GM18868 (cell line): ENCODE results near the gene MARCO.
"Not testable (repeated sequence)": the region's sequence is repeated elsewhere in the genome, so short reads cannot be mapped to it uniquely, and the experiment has no call there.

Experiments used
- ATAC-seq: cut with Tn5 transposase; IDR thresholded peaks from one replicate; pipeline ENCODE4 v1.9.1; 2021; ENCODE audit warnings: mild to moderate bottlenecking, moderate library complexity; ENCODE audit not compliant: unreplicated experiment

MARCO gene

DNA sequence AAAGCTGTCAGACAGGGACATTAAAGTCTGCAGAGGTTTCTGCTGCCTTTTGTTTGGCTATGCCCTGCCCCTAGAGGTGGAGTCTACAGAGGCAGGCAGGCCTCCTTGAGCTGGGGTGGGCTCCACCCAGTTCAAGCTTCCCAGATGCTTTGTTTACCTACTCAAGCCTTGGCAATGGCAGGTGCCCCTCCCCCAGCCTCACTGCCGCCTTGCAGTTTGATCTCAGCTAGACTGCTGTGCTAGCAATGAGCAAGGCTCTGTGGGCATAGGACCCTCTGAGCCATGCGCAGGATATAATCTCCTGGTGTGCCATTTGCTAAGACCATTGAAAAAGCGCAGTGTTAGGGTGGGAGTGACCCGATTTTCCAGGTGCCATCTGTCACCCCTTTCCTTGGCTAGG, 61.9 kb downstream of the MARCO start:
- ATAC-seq: not testable (repeated sequence)

DNA sequence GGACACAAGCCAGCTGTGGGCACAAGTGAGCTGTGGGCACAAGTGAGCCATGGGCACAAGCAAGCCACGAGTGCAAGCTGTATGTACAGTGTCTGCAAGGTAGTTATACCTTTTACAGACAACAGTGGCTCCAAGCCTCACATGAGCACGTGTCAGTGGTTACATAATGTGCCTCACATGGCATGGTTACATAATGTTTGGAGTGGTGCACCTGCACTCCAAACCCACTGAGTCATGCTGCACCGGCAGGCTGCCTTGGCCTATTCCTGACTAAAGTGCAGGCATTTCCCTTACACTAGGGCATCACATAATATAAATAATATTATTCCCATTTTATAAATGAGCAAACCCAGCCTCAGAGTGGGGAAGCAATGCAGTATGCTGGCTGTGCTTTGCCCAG, 62.6 kb downstream of the MARCO start:
- ATAC-seq: no peak

DNA sequence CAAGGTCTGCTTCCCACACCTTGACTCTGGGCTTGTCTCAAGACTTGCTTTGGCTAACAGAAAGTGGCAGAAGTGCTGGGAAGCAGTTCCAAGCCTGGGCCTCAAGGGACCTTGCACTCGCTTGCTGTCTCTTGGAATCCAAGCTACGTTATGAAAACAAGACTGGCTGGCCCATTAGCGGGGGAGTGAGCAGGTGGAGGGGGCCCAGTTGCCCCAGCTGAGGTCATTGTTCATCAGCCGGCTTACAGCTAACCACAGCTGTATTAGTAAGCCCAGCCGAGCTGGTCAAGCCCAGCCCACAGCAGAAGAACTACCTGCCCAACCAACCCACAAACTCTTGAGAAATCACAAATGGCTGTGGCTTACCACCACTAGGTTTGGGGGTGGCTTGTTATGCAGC, 63.1 kb downstream of the MARCO start:
- ATAC-seq: peak; percentile 56

DNA sequence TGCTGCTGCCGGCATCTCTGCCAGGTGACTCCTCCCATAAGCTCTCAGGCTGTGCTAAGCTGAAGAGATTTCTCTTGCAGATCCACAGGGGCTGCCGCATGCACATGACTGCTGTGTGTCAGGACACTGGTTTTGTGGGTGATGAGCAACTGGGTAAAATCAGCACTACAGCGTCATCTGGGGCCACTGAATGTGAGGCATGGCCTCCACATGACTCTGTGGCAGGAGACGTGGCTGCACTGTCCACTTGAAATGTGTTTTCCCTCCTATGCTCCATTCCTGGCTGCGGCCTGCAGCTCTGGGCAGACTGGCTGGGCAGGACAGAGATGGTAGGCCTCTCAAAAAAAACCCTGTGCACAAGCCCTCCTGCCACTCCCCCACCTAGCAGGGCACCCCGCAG, 63.6 kb downstream of the MARCO start:
- no peak for ATAC-seq

DNA sequence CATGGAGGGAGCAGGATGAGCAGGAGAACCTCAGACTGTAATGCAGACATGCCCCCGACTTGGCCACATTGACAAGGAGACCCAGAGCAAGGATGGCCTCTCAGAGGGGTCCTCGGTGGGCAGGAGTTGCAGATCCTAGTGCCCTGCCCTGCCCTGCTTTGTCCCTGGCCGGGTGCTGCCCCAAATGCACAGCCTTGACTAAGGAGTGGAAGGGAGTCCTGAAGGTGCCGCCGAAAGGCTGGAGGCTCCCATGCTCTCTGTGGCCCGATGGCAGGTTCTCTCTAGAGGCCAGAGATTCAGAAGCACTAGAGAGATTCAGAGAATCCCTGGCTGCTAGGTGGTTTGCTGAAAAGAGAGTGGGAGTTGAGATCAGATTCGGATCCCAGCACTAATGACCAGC, 64.4 kb downstream of the MARCO start:
- ATAC-seq: no peak

DNA sequence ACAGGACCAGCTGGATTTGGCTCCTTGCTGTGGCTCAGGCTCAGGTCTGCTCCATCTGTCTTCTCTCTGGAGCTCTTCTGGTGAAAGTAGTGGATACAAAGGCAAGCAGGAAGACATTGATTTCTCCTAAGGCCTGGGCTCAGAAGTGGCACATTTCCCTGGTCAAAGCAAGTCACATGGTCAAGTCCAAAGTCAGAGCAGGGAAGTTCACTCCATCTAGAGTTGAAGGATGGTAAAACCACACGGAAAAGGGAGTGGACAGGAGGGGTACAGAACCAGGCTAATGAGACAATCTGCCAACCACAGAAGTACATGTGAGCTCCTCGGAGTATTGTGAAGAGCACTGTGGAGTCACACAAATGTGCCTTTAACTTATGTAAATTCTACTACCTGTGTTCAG, 66.1 kb downstream of the MARCO start:
- no peak for ATAC-seq

DNA sequence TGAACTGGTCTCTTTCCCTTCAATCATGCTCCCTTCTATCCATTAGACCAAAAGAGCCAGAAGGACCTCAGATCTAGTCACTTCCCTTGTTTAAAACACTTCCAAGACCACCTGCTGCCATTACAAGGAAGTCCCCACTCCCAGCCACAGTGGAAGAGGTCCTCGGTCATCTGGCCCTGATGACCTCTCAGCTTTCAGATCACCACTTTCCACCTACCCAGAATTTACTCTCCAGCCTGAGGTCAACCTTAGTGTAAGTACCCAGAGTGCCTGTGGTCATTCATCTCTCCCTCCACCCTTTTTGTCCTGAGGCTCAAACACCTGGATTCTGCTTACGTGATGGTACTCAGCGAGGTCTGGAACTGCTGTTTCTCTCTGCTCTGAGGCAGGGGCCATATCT, 67.1 kb downstream of the MARCO start:
- no peak for ATAC-seq

DNA sequence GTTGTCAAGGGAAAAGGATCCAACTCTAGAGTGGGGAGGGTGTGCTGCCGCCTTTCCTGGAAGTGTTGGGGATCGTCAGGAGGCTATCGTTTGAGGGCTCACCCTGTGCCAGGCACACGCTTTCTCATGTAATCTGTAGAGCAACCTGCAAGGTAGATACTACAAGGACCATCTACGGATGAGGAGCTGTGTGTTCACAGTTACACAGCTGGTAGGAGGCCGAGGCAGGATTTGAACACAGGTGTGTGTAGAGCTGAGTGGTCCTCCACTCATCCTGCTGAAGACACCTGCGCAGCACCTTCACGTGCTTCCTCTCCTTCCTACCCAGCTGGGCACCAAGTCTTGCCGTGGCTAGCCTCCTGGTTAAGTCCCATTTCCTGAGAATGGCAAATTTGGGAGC, 68.3 kb downstream of the MARCO start:
- no peak for ATAC-seq

DNA sequence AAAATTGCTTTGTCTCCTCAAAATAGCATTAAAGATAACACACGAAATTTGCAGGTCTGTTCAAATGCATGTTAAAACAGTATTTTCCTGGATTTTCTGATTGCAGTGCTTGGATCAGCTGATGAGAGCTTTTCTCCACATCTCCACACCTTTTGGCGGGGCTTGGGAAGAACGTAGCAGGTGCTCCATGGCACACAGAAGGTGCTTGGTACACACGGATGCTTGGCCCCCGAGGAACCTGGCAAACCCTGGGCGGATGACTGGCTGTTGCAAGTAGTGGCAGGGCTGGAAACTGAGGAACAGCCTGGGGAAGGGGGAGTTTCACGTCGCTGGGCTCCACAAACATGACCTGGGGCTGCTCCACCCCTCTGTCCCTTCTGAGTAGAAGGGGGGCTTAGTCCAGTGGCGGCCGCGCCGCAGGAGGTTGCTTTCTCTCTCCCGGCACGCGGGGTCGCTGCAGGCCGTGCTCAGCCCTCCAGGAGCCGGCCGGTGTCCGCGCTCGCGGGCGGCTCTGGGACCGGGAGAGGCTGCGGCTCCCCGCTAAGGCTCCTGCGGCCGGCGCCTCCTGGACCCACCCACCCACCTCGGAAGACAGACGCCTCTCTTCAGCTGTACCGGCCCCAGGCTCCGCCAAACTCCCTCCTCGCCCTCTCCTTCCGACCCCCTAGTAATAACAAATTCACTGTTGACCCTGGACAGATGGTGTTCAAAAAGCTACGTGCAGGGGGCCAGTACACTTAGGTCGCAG, 69.3 kb downstream of the MARCO start:
- ATAC-seq: peak; percentile 76

DNA sequence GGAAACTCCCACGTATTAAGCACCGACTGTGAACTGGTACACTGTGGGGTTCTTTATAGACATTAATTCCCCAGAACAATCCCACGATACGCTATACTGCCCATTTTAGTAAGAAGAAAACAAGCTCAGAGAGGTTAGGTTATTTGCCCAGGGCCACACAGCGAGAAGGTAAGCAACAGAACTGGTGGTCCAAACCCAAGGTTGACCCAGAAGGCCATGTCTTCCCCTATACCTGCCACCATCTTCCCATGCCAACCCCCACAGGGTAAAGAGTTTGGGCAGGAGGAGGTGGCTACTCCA, 69.9 kb downstream of the MARCO start:
- ATAC-seq: no peak

DNA sequence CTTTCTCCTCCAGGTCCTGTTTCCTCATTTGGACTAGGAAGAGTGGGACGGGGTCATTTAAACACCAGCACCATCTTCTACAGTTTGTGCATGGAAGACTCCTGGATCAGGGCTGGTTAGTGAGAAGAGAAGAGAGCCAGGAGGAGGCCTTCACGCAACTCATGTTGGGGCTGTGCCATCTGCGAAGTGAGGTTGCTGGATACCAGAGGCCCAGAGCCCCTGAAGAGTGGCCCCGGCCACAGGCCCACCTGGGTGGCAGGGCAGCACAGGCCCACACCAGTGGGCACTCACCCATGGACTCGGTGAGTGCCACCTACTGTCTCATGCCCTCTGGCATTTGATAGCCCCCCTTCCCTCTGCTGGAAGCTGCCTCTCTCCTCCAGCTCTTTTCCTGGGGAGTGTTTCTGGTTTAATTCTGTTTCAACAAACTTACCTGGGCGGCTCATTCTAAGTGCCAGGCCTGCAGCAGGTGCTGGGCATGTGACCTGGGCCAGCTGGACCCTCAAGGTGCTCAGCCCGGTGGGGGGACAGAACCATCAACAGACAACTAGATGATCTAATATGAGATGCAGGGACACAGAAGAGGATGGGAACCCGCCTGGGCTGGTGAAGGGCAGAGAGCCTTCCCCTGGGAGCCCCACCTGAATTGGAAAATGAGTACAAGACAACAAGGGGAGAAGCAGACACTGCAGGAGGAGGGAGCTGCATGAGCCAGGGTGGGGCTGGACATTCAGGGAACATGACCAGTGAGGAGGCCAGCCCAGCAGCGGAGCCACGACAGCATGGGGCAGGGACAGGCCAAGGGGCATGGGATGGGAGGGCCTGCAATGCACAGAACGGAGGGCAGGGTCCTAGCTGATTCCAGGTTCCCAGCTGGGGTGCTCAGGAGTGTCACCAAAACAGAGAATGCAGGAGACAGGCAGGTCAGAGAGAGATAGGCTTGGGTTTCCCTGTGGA, 70.6 kb downstream of the MARCO start:
- ATAC-seq: no peak

DNA sequence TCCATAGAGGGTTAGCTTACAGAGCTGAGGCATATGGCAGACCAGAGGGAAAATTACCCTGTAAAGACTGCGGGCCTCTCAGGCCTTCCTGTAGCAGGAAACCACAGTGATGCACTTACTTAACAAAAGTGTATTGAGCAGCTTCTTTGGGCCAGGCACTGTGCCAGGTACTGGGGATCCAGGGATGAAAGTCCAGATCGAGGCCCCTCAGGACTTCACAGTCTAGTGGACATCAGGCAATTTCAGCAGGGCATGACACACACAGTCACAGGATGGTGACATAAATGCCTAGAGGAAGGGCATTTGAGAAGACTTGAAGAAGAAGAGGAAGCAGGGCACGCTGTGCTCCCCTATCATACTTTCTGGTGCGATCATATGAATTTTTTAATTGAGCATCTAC, 71.7 kb downstream of the MARCO start:
- ATAC-seq: no peak

DNA sequence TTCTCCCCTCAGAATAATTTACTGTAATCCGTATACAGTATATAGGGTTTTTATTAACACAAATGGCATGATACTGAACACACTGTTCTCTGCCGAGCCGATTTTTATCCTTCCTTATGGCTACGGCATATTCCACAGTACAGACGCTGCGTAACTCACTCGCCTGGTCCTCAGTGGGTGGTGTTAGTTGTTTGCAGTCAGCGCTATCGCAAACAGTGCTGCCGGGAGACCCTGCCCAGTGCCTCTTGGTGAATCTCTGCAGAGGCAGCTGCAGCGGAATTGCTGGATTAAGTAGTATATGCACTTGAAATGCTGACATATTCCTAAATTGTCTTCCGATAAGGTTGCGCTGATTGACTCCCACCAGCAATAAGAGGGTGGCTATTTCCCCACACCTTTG, 73.9 kb downstream of the MARCO start:
- no peak for ATAC-seq

DNA sequence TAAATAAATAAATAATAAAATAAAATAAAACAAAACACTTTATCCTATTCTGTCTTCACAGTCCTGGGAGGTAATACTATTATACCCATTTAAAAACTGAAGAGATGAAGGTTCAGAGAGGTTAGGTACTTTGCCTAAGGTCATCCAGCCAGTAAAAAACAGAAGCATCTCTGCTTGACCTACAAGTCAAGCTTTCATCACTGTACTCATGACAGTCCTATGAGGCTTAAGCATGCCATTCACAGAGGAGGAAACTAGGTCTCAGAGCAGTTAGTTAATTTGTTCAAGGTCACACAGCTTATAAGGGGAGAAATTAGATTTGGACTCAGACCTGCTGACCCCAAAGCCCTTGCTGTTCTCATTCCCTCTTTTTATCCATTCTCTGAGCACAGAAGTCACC, 77.5 kb downstream of the MARCO start:
- ATAC-seq: no peak

DNA sequence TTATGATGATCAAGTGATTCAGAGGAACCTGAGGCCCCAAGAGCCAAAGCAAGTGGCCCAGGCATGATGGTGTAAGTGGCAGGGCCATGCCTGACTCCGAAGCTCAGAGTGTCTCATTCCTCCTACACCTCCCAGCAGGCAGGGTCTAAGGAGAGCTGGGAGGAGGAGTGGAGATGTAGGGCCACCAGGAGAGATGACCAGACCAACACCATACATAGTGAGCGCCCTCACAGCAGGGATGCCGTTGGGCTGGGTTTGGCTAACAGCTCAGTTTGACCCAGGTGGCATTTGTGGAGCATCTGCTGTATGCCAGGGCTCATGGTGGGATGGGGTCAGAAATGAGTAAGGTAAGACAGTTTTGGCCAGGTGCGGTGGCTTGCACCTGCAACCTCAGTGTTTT, 80.7 kb downstream of the MARCO start:
- ATAC-seq: no peak

DNA sequence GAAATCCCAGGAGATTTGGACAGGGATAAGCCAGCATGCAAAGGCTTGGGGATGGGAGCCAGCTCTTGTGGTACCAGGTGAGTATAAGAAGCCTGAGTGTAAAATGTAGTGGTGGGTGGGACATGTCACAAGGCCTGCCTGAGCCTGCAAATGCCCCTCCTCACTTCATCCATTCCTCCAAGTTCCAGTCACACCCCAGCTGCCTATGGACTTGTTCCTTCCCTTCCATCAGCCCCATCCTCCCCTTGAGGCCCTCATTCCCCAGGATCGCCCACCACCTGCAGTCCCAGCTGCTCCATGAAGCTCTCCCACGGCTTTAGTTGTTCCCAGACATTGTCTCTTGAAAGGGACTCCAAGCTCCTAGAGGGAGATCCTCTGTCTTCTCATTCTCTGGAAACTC, 81.5 kb downstream of the MARCO start:
- no peak for ATAC-seq

DNA sequence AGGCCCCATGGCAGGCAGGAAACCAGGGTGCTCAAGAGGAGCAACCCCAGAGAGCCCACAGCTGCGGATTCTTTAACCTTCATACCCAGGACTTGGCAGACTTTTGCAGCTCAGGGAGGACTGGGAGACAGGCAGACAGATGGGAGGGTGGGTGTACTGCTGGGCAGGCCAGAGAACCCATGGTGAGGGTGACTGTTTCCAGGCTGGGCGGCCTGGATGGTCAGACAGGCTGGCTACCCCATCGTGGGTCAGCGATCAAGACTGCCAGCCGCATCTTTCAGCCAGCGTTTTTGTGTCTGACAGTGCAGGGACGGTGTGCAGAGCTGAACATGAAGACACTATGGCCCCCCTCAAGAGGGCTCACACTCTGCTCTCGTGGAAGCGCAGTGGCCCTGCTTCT, 82.2 kb downstream of the MARCO start:
- ATAC-seq: no peak

DNA sequence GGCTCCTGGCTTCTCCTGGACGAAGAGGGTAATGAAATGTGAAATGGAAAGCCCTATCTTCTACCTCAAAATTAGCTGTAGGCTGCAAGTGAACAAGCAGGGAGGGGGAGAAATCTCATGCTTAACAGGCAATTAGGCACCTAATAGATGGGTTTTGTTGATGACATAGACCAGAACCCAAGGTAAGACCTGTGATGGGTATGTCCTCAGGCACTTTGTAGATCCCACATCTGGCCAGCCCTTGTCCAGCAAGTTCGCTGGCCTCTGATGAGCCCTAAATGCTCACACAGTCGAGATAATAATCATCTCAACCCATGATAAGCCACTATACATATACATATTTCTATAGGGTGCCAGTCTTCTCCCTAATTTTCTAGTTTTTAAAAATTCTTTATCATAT, 82.6 kb downstream of the MARCO start:
- no peak for ATAC-seq

DNA sequence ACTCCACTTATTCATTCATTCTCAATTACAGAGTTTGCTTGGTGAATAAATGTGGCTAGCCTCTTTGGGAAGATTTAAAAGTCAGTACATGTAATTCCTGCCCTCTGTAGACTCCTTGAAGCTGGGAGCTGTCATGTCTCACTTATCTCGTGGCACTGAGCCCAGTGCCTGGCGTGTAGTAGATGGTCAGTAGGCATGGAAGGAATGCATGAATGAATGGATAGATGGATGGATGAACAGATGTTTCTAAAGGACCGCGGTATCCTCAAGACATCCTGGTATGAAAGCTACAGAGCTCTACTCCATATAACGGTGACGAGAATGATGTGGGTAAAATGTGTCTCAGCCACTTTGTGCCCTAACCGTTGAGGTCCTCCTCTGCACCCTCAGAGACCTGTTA, 83.0 kb downstream of the MARCO start:
- no peak for ATAC-seq

DNA sequence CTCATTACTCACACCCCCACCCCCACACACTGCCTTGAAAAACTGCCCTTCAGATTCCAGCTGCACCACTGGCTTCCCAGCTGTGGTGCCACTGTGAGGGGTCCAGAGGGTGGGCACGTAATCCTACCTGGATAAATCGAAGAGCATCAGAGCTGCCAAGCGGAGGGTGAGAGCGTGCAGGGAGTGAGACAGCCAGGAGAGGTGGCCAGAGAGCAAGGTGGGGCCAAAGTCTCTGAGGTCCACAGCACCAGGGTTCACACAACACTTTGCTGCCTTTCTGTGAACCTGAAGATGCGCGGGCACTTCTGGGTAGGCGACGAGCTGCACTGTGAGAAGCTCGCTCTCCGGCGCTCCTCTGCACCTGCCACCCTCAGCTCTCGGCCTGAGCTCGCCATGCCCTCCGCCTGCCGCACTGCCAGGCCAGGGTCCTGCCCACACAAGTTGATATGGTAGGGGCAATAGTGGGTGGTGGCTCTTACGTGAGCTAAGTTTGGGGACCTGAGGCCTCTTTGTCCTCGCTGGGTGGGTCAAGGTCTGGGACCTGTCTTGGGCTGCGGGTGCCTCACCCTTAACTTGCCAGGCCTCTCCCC, 83.9 kb downstream of the MARCO start:
- no peak for ATAC-seq

DNA sequence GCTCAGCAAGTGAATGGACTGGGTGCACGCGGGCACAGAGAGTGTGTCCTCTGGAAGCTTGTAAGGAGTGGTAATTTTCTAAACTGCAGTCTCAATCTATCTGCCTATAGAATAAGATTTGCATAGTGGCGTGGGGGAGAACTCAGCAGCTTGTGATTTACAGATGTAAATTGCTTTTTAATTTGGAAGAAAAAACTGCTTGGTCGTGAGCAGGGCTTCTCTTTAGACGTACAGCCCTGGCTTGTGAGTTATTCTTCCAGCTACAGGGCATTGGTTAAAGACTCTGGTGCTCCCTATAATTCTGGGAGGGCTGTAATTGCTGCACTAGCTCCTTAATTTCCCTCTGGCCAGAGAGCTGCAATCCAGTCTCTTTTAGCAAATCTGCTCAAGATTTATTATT, 84.9 kb downstream of the MARCO start:
- ATAC-seq: no peak
